ENCODE results near the gene TMC1.

DNA sequence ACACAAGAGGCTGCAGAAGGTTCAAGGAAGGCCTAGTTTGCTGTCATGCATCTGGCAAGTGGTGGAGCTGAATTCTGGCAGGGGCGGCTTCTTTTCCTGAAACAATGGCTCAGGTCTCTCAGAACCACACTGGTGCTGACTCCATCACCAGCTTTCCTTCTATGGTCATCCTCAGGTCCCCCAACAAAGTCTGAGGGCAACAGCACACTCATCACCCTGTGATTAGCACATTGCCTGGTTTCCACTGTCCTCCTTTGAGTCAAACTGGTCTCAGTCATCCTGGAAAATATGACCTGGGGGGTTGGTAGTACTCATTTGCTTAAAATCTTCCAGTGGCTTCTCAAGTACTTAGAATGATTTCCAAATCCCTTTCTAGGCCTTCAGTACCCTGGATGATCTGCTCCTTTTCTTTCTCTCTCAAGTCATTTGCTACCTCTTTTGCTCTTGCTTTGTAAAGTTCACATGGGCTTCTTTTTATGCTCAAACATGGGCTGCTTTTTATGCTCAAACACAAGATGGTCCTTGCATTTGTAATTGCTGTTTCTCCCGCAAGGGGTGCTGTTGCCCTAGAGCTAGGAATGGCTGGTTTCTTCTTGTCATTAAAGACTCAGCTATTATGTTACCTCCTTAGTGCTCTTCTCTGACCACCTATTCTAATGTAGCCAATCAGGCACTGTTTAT is 286.5 kb downstream of the TMC1 start:
- TF ChIP-seq, protein P1, sequence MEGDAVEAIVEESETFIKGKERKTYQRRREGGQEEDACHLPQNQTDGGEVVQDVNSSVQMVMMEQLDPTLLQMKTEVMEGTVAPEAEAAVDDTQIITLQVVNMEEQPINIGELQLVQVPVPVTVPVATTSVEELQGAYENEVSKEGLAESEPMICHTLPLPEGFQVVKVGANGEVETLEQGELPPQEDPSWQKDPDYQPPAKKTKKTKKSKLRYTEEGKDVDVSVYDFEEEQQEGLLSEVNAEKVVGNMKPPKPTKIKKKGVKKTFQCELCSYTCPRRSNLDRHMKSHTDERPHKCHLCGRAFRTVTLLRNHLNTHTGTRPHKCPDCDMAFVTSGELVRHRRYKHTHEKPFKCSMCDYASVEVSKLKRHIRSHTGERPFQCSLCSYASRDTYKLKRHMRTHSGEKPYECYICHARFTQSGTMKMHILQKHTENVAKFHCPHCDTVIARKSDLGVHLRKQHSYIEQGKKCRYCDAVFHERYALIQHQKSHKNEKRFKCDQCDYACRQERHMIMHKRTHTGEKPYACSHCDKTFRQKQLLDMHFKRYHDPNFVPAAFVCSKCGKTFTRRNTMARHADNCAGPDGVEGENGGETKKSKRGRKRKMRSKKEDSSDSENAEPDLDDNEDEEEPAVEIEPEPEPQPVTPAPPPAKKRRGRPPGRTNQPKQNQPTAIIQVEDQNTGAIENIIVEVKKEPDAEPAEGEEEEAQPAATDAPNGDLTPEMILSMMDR (tag by site-specific recombination; IDR thresholded peaks at IDR 0.05) = no peak
- no peak for TF ChIP-seq ZNF521 (tag by site-specific recombination; IDR thresholded peaks at IDR 0.05)
- no peak for TF ChIP-seq ZNF140 (tag by site-specific recombination; IDR thresholded peaks at IDR 0.05)
- TF ChIP-seq, protein P2, sequence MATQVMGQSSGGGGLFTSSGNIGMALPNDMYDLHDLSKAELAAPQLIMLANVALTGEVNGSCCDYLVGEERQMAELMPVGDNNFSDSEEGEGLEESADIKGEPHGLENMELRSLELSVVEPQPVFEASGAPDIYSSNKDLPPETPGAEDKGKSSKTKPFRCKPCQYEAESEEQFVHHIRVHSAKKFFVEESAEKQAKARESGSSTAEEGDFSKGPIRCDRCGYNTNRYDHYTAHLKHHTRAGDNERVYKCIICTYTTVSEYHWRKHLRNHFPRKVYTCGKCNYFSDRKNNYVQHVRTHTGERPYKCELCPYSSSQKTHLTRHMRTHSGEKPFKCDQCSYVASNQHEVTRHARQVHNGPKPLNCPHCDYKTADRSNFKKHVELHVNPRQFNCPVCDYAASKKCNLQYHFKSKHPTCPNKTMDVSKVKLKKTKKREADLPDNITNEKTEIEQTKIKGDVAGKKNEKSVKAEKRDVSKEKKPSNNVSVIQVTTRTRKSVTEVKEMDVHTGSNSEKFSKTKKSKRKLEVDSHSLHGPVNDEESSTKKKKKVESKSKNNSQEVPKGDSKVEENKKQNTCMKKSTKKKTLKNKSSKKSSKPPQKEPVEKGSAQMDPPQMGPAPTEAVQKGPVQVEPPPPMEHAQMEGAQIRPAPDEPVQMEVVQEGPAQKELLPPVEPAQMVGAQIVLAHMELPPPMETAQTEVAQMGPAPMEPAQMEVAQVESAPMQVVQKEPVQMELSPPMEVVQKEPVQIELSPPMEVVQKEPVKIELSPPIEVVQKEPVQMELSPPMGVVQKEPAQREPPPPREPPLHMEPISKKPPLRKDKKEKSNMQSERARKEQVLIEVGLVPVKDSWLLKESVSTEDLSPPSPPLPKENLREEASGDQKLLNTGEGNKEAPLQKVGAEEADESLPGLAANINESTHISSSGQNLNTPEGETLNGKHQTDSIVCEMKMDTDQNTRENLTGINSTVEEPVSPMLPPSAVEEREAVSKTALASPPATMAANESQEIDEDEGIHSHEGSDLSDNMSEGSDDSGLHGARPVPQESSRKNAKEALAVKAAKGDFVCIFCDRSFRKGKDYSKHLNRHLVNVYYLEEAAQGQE (tag by site-specific recombination; IDR thresholded peaks at IDR 0.05) = no peak
- TF ChIP-seq, protein P3, sequence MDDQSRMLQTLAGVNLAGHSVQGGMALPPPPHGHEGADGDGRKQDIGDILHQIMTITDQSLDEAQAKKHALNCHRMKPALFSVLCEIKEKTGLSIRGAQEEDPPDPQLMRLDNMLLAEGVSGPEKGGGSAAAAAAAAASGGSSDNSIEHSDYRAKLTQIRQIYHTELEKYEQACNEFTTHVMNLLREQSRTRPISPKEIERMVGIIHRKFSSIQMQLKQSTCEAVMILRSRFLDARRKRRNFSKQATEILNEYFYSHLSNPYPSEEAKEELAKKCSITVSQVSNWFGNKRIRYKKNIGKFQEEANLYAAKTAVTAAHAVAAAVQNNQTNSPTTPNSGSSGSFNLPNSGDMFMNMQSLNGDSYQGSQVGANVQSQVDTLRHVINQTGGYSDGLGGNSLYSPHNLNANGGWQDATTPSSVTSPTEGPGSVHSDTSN (CRISPR knock-in tag; IDR thresholded peaks at IDR 0.05) = no peak
- TF ChIP-seq ZNF560 (tag by site-specific recombination; IDR thresholded peaks at IDR 0.05; ENCODE audit: borderline replicate concordance) = no peak
- no peak for TF ChIP-seq ZNF24 (tag by site-specific recombination; IDR thresholded peaks at IDR 0.05)
- no peak for TF ChIP-seq ZNF132 (tag by site-specific recombination; IDR thresholded peaks at IDR 0.05; ENCODE audit: borderline replicate concordance)
- no peak for TF ChIP-seq ZNF248 (tag by site-specific recombination; IDR thresholded peaks at IDR 0.05)
- TF ChIP-seq ZNF561 (tag by site-specific recombination; IDR thresholded peaks at IDR 0.05; ENCODE audit: borderline replicate concordance) = no peak
- TF ChIP-seq ZNF660 (tag by site-specific recombination; IDR thresholded peaks at IDR 0.05) = no peak
- no peak for TF ChIP-seq ZNF664 (tag by site-specific recombination; IDR thresholded peaks at IDR 0.05)
- TF ChIP-seq, protein P4, sequence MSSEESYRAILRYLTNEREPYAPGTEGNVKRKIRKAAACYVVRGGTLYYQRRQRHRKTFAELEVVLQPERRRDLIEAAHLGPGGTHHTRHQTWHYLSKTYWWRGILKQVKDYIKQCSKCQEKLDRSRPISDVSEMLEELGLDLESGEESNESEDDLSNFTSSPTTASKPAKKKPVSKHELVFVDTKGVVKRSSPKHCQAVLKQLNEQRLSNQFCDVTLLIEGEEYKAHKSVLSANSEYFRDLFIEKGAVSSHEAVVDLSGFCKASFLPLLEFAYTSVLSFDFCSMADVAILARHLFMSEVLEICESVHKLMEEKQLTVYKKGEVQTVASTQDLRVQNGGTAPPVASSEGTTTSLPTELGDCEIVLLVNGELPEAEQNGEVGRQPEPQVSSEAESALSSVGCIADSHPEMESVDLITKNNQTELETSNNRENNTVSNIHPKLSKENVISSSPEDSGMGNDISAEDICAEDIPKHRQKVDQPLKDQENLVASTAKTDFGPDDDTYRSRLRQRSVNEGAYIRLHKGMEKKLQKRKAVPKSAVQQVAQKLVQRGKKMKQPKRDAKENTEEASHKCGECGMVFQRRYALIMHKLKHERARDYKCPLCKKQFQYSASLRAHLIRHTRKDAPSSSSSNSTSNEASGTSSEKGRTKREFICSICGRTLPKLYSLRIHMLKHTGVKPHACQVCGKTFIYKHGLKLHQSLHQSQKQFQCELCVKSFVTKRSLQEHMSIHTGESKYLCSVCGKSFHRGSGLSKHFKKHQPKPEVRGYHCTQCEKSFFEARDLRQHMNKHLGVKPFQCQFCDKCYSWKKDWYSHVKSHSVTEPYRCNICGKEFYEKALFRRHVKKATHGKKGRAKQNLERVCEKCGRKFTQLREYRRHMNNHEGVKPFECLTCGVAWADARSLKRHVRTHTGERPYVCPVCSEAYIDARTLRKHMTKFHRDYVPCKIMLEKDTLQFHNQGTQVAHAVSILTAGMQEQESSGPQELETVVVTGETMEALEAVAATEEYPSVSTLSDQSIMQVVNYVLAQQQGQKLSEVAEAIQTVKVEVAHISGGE (tag by site-specific recombination; conservative IDR thresholded peaks at IDR 0.05; ENCODE audit: low read depth) = no peak
- no peak for TF ChIP-seq SCRT1 (tag by site-specific recombination; IDR thresholded peaks at IDR 0.05; ENCODE audit: borderline replicate concordance)
